Measurements from ENCODE around the gene FEM1C.

The FEM1C gene

GRCh38 chr5:115531787-115532367 lies 12.7 kb downstream of the FEM1C start:
- no peak for TF ChIP-seq CTCF (conservative IDR thresholded peaks at IDR 0.05)
- no peak for TF ChIP-seq ZFX (IDR thresholded peaks at IDR 0.05)
- H3K27ac ChIP-seq, result no peak overlapping the region

- TF ChIP-seq ZFX (IDR thresholded peaks at IDR 0.05) (no peak), CTCF (conservative IDR thresholded peaks at IDR 0.05) (no peak)
- no peak overlapping the region for H3K27ac ChIP-seq
Observed at GRCh38 chr5:115531380-115531779, 13.2 kb downstream of the FEM1C start.

- TF ChIP-seq CTCF (conservative IDR thresholded peaks at IDR 0.05), result no peak
- TF ChIP-seq ZFX (IDR thresholded peaks at IDR 0.05), result no peak
- no peak overlapping the region for H3K27ac ChIP-seq
Observed at GRCh38 chr5:115530426-115530825, 14.1 kb downstream of the FEM1C start.

GRCh38 chr5:115526604-115527003 lies 18.0 kb downstream of the FEM1C start:
- TF ChIP-seq ZFX (IDR thresholded peaks at IDR 0.05) (no peak), CTCF (conservative IDR thresholded peaks at IDR 0.05) (no peak)
- H3K27ac ChIP-seq, result no peak overlapping the region

- no peak overlapping the region for H3K27ac ChIP-seq
- no peak for TF ChIP-seq ZFX (IDR thresholded peaks at IDR 0.05)
- TF ChIP-seq CTCF (conservative IDR thresholded peaks at IDR 0.05), result no peak
Observed at GRCh38 chr5:115524199-115524847, 20.3 kb downstream of the FEM1C start.

GRCh38 chr5:115522832-115523403 lies 21.7 kb downstream of the FEM1C start:
- TF ChIP-seq ZFX (IDR thresholded peaks at IDR 0.05), result no peak
- no peak overlapping the region for H3K27ac ChIP-seq

- no peak for TF ChIP-seq ZFX (IDR thresholded peaks at IDR 0.05)
- TF ChIP-seq CTCF (conservative IDR thresholded peaks at IDR 0.05), result no peak
- H3K27ac ChIP-seq, result no peak overlapping the region
Observed at GRCh38 chr5:115520191-115520590, 24.4 kb downstream of the FEM1C start.

Data from C4-2B (cell line).